Measurements from ENCODE around the gene DAP.

DNA sequence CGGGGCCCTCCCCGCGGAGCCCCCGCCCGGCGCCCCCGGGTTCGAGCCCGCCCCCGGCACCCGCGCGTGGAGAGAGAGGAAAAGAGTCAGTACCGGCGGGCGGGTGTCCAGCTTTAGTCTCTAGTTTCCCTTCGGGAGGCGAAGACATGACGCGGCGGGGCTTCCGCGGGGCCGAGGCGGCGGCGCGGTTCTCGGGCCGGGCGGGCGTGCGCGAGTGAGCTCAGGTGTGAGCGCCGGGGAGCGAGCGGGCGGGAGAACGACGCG, 181 bp downstream of the DAP start:
- no peak for TF ChIP-seq EZH2phosphoT487 (IDR thresholded peaks at IDR 0.05; ENCODE audit: insufficient read depth, low read depth)
- TF ChIP-seq EZH2 (IDR thresholded peaks at IDR 0.05; ENCODE audit: insufficient read depth, poor library complexity, severe bottlenecking), result no peak

All from GM23248 (cell line).